Activated T-cell treated with anti-CD3 and anti-CD28 coated beads, Interleukin-2, amount 50 U/mL, for 24 hours (primary cell): ENCODE data around the gene DYRK3.
A peak's percentile ranks its signal among the peaks of the same experiment; 100 is the strongest.

Source experiments
- DNase-seq: peaks from one replicate; pipeline ENCODE4 v3.0.0-alpha.2; 2020
- H3K27ac Mint-ChIP-seq: 2 replicates; pipeline ENCODE4 v1.8.0; 2020; ENCODE audit warnings: mild to moderate bottlenecking, mixed read lengths
- H3K27me3 Mint-ChIP-seq: 2 replicates; pipeline ENCODE4 v1.8.0; 2020; ENCODE audit warnings: mixed read lengths
- H3K36me3 Mint-ChIP-seq: 2 replicates; pipeline ENCODE4 v1.8.0; 2020; ENCODE audit warnings: low read depth, mixed read lengths
- H3K4me1 Mint-ChIP-seq: 2 replicates; pipeline ENCODE4 v1.8.0; 2020; ENCODE audit warnings: low read depth, mixed read lengths
- H3K4me3 Mint-ChIP-seq: 2 replicates; pipeline ENCODE4 v1.8.0; 2020; ENCODE audit warnings: mild to moderate bottlenecking, moderate library complexity, mixed read lengths
- H3K9me3 Mint-ChIP-seq: 2 replicates; pipeline ENCODE4 v1.8.0; 2020; ENCODE audit warnings: mixed read lengths

DYRK3 gene

DNA sequence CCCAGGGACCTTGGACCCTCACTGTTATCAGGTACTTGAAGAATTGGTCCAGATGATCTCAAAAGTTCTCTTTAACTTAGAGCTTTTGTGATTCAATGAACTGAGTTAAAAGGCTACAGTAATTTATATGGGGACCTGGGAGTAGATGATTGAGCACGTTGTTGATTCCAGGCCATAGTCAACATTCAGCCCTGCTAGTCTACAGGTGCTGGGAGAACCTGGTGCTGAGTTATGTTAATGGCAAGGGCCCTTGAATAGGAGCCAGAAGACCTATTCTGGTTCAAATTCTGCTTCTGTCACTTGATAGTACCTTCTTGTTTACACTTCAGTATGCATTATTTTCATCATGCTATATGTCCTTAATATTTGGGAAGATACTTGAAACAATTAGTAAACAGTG lies 11.2 kb downstream of the DYRK3 start:
- H3K27me3 Mint-ChIP-seq, result no peaks in the 10 kb centered on the region
- H3K27ac Mint-ChIP-seq, result no peak overlapping the region
- peaks cover 30% of the 10 kb centered on the region for H3K36me3 Mint-ChIP-seq
- no peaks in the 10 kb centered on the region for H3K4me1 Mint-ChIP-seq
- no peaks in the 10 kb centered on the region for H3K9me3 Mint-ChIP-seq
- DNase-seq, result no peak
- H3K4me3 Mint-ChIP-seq, result no peak overlapping the region

DNA sequence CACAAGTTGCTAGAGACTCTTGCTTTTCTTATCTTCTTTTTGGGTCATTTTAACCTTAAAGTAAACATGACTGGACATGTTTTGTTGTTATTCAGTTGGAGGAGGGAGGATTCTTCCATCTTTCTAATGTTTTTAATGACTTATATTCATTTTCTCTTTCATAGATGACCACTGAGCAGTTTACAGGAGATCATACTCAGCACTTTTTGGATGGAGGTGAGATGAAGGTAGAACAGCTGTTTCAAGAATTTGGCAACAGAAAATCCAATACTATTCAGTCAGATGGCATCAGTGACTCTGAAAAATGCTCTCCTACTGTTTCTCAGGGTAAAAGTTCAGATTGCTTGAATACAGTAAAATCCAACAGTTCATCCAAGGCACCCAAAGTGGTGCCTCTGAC lies 11.9 kb downstream of the DYRK3 start:
- no peak for DNase-seq
- H3K27ac Mint-ChIP-seq, result no peak overlapping the region
- peaks cover 32% of the 10 kb centered on the region for H3K36me3 Mint-ChIP-seq
- no peaks in the 10 kb centered on the region for H3K4me1 Mint-ChIP-seq
- H3K9me3 Mint-ChIP-seq, result no peaks in the 10 kb centered on the region
- H3K4me3 Mint-ChIP-seq, result no peak overlapping the region
- no peaks in the 10 kb centered on the region for H3K27me3 Mint-ChIP-seq

DNA sequence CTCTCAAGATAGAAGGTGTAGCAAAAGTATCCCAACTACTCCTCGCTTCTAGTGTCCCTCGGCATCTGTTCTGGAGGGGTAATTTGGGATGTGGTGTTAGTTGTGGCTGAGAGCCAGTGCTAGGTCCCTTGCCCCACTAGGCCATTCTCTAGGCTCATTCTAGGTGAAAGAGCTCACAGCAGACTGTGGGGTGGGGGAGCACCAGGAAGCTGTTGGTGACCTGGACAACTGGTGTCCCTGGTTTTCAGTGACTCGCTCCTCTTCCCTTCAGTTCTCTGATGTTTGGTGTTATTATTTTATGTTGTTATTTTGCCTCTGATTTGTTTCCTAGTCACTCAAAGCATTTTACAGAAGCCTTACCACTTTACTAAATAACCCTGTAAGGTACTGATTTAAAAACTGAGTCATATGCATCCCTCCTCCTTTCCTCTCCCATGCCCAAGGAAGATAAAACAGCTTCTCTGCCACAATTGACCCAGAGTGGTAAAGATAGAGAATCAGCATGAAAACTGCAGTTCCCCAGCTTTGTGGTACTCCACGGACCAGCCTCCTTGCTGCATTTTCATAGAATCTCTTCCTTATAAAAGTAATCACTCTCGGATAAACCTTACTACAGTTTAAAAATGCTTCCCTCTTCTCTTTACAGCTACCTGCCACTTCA lies 14.1 kb downstream of the DYRK3 start:
- no peaks in the 10 kb centered on the region for H3K27me3 Mint-ChIP-seq
- no peak overlapping the region for H3K27ac Mint-ChIP-seq
- peaks cover 26% of the 10 kb centered on the region for H3K36me3 Mint-ChIP-seq
- no peaks in the 10 kb centered on the region for H3K9me3 Mint-ChIP-seq
- H3K4me3 Mint-ChIP-seq, result no peak overlapping the region
- no peak for DNase-seq
- no peaks in the 10 kb centered on the region for H3K4me1 Mint-ChIP-seq

DNA sequence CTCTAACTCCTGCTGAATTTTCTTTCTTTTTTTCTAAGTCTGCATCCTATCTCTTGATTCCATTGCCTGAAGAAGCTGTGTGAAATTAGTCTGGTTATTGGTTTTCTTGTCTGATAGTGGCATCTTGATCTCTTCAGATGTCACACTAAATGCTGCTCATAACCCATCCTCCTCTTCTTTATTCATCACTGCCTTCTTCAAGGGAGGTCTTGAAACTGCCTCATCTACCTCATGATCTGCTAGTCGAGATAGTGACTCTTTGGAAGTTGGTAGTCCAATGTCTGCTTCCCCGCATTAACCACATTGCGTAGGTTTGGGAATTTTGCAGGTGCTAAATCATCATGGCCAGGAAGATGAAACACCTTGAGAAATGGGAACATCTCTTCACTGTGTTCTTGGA lies 15.7 kb downstream of the DYRK3 start:
- Mint-ChIP-seq H3K4me1 (no peaks in the 10 kb centered on the region), H3K27me3 (no peaks in the 10 kb centered on the region), H3K36me3 (peaks cover 26% of the 10 kb centered on the region), H3K9me3 (no peaks in the 10 kb centered on the region), H3K4me3 (no peak overlapping the region), H3K27ac (no peak overlapping the region)
- no peak for DNase-seq

DNA sequence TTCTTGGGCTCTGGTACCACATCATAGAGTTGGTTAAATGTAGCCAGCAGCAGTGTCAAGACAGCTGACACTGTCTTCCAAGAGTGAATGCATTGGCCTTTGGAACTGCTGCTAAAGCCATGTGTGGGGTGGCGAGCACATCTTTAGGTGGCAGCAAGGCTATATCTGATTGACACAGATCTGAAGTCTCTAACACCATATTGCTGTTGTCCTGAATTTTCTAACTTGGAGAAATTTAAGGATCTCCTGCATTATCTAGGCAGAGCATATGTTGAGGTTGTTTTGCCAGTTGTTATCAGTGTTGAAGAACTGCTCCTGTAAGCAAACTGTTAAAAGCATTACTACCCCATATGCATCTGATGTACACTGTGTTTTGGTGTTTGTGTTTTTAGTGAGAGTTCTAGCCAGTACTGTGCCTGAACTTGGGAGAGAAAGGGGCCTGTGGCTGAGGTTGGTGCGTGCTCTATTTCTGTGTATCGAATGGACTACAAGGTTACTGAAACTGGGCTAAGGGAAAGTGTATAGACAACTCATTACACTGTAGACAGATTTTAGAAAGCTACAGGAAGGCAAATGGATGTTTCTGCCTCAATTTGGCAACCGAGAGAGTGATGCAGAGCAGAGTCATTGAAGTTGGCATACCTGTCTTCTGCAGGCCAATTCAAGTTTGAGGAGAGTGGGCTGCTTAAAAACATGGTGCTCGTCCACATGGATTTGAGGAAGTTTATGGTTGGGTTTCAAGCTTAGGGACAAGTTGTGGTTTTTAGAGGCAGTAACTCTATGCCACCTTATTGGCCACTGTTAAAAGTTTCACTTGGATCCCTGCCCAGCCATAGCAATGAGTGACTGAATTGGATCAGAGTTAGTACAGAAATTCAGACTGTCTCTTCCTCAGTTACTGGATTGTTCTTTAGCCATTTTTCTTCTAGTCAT lies 16.9 kb downstream of the DYRK3 start:
- Mint-ChIP-seq H3K4me1 (no peaks in the 10 kb centered on the region), H3K36me3 (peaks cover 22% of the 10 kb centered on the region), H3K27ac (no peak overlapping the region), H3K27me3 (peaks cover 7% of the 10 kb centered on the region), H3K4me3 (no peak overlapping the region), H3K9me3 (no peaks in the 10 kb centered on the region)
- no peak for DNase-seq

DNA sequence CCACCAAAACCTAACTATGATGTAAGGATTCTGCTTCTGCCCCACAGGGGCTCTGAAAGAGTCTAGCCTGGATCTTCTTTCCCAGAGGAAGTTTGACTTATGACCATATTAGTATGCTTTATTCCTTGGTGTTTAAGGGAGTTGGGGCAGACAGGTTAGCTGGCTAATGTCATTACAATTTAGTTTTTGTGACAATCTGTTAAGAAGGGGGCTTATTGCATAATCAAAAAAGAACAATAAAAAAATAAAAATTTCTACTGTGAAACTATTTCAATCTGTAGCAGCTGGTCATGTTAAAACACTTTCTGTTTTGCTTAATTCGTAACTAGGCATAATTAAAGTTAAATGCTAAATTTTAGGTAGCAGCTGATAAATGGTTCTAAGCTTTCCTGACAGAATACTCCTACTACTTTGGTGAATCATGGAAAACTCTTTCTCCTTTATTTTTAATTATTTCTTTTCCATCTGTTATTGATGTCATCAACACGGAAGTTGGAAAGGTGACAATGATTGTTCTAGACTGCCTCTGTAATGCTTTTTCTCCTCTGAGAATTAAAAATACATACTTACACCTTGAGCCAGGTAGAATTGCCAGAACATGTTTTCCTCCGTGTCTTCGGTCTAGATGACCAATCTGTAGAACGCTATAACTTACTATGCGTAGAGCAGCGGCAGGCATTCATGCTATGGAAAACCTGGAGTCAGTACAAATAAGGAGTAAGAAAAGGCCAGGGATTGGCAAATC lies 18.6 kb downstream of the DYRK3 start:
- H3K4me3 Mint-ChIP-seq, result no peak overlapping the region
- H3K36me3 Mint-ChIP-seq, result peaks cover 10% of the 10 kb centered on the region
- no peak overlapping the region for H3K27ac Mint-ChIP-seq
- H3K27me3 Mint-ChIP-seq, result peaks cover 24% of the 10 kb centered on the region
- DNase-seq, result no peak
- H3K9me3 Mint-ChIP-seq, result no peaks in the 10 kb centered on the region
- H3K4me1 Mint-ChIP-seq, result peaks cover 11% of the 10 kb centered on the region

DNA sequence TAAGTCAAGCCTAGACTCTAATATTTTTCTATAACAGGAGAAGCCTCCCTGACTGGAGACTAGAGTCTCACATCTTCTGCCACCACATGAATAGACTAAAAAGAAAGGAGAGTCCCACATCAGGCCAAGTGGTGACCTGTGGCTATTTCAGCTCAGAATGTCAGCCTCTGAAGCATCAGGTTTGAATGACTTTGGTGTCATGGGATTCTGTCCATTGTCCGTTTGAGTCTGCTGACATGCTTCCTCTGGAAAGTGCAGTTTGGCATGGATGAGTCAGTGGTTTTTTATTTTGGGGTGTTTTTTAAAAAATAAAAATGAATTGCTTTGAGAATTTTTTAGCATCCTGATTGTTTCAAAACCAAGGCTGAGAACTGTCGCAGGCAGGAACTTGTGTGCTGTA lies 19.5 kb downstream of the DYRK3 start:
- no peak for DNase-seq
- H3K36me3 Mint-ChIP-seq, result peaks cover 3% of the 10 kb centered on the region
- H3K4me3 Mint-ChIP-seq, result no peak overlapping the region
- no peak overlapping the region for H3K27ac Mint-ChIP-seq
- H3K4me1 Mint-ChIP-seq, result peaks cover 11% of the 10 kb centered on the region
- H3K9me3 Mint-ChIP-seq, result no peaks in the 10 kb centered on the region
- H3K27me3 Mint-ChIP-seq, result peaks cover 32% of the 10 kb centered on the region

DNA sequence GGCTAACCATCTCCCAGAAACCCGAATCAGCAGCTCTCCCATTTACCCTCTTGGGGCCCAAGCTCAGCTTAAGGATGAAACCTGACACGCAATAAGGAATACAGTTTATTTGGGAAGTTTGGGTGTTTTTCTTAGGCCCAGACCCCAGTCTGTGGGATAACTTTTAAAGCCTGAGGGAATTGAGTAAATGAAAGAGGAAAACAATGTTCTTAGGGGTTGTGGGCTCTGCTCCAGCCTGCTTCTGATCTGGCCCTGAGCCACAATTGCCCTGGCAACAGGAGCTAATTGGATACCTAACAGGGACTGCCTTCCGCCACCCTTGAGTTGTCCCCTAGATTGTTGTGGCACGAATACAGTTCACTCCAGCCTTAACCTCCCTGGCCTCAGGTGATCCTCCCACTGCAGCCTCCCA lies 20.1 kb downstream of the DYRK3 start:
- DNase-seq, result no peak
- H3K4me3 Mint-ChIP-seq, result no peak overlapping the region

DNA sequence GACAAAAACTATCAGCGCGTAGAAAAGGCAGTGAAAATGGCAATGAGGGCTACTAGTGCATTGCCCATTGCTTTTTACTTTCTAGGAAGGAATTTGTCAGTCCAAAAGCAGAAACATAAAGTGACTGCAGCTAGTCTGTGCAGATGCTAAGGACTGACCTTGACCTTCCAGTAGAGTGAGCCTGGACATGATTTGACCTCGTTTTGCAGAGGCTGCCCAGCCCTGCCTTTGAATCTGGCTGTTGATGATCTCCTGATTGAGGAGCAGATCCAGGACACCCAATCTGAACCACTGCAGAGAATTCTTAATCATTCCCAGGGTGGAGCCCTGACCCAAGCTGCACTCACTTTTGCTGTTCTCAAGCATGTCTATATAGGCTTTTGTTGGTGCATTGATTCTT lies 21.6 kb downstream of the DYRK3 start:
- no peak for DNase-seq
- no peak overlapping the region for H3K27ac Mint-ChIP-seq

More for the DNA sequence above, 20.1 kb downstream of the DYRK3 start:
- H3K27me3 Mint-ChIP-seq, result peaks cover 36% of the 10 kb centered on the region
- peaks cover 11% of the 10 kb centered on the region for H3K4me1 Mint-ChIP-seq
- no peaks in the 10 kb centered on the region for H3K9me3 Mint-ChIP-seq
- peaks cover 2% of the 10 kb centered on the region for H3K36me3 Mint-ChIP-seq
- H3K27ac Mint-ChIP-seq, result no peak overlapping the region

DNA sequence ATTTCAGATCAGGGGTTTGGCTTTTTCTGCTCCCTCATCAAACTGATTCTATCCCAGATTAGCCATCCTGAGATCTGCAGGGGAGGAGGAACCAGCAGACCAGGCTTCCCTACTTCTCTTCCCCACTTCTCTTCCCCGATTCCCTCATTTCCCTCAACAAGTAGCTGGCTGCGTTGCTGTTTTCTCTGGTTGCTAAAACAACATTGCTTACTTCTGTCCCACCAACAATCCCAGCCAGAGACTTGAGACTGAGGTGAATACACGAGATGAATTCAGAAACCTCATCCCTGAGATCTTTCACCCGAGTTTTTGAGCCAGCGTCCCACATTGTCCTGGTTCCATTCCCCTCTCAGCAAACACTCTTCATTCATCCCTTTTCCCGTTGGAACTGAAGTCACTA lies 22.4 kb downstream of the DYRK3 start:
- H3K4me1 Mint-ChIP-seq, result peaks cover 19% of the 10 kb centered on the region
- no peak overlapping the region for H3K4me3 Mint-ChIP-seq
- no peak for DNase-seq
- H3K9me3 Mint-ChIP-seq, result no peaks in the 10 kb centered on the region
- no peak overlapping the region for H3K27ac Mint-ChIP-seq
- peaks cover 41% of the 10 kb centered on the region for H3K27me3 Mint-ChIP-seq
- H3K36me3 Mint-ChIP-seq, result no peaks in the 10 kb centered on the region

More for the DNA sequence above, 21.6 kb downstream of the DYRK3 start:
- Mint-ChIP-seq H3K9me3 (no peaks in the 10 kb centered on the region), H3K36me3 (no peaks in the 10 kb centered on the region), H3K4me1 (peaks cover 11% of the 10 kb centered on the region), H3K27me3 (peaks cover 41% of the 10 kb centered on the region), H3K4me3 (no peak overlapping the region)

DNA sequence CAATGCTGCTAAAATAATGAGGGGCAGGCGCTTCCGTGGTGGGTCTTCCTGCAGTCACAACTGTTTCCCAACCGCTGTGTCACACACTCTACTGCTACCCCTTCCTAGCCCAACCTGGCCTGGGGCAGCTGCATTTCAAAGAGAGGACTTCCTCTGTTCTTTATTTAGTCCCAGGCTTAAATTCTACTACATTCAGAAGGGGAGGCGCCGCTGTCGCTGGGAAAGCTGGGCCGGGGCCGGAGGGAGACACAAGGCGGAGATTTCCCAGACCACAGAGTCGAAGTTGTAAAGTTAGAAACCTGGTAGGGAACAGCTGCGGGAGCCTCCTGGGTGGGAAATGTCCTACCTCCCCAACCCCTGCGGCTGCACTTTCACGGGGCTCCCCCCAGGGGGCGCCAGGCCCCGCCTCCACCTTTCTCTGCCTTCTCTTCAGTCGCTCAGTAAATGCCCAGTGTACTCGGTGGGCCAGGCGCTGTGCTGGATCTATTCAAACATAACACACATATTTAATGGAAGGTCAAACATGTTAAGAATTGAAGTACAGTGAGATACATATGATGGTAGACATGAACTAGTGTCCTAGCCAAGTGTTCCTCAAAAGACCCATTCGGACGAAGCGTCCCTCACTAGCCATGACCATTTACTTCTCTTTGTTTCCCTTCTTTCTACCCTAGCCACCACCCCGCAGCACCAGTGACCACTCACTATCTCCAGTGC lies 23.1 kb downstream of the DYRK3 start:
- H3K36me3 Mint-ChIP-seq, result no peaks in the 10 kb centered on the region
- no peak overlapping the region for H3K4me3 Mint-ChIP-seq

DNA sequence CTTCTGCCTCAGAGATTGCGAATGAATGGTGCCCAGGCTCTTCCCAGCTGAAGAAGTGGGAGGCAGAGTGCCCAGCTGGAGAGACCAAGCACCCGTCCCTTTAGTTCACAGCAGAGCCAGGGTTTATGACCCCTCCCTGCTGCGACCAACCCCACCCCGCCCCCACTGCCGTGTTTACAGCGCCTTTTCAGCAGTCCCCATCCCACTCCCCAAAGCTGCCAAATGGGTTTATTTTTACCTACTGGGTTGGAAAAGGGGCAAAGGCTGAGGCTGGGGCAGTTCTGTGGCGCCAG lies 23.6 kb downstream of the DYRK3 start:
- peaks cover 41% of the 10 kb centered on the region for H3K27me3 Mint-ChIP-seq

More for the DNA sequence above, 23.1 kb downstream of the DYRK3 start:
- Mint-ChIP-seq H3K27me3 (peaks cover 41% of the 10 kb centered on the region), H3K4me1 (peaks cover 26% of the 10 kb centered on the region), H3K27ac (no peak overlapping the region), H3K9me3 (no peaks in the 10 kb centered on the region)
- DNase-seq, result peak; percentile 60

DNA sequence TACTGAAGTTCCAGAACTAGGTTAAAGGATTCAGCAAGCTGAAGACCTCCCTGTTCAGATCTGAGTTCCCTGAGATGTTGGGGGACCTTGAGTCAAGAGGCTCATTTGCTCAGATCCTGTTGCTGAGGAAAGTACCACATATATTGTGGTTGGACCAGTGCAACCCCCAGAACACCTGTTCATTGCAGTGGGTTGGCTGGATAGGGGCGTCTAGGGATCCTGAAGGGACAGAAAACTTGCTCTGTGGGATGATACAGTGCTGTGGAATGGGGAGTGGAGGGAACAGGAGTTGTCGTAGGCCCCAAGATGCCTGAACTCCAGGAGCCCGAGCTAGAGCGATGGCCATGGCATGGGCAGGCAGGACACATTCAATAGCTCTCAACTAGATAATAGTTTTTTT lies 24.8 kb downstream of the DYRK3 start:
- H3K27ac Mint-ChIP-seq, result no peak overlapping the region
- peaks cover 41% of the 10 kb centered on the region for H3K27me3 Mint-ChIP-seq
- DNase-seq, result no peak
- peaks cover 32% of the 10 kb centered on the region for H3K4me1 Mint-ChIP-seq
- H3K36me3 Mint-ChIP-seq, result no peaks in the 10 kb centered on the region
- H3K4me3 Mint-ChIP-seq, result no peak overlapping the region
- no peaks in the 10 kb centered on the region for H3K9me3 Mint-ChIP-seq

More for the DNA sequence above, 23.6 kb downstream of the DYRK3 start:
- Mint-ChIP-seq H3K36me3 (no peaks in the 10 kb centered on the region), H3K4me3 (no peak overlapping the region), H3K4me1 (peaks cover 30% of the 10 kb centered on the region), H3K27ac (no peak overlapping the region), H3K9me3 (no peaks in the 10 kb centered on the region)
- no peak for DNase-seq

DNA sequence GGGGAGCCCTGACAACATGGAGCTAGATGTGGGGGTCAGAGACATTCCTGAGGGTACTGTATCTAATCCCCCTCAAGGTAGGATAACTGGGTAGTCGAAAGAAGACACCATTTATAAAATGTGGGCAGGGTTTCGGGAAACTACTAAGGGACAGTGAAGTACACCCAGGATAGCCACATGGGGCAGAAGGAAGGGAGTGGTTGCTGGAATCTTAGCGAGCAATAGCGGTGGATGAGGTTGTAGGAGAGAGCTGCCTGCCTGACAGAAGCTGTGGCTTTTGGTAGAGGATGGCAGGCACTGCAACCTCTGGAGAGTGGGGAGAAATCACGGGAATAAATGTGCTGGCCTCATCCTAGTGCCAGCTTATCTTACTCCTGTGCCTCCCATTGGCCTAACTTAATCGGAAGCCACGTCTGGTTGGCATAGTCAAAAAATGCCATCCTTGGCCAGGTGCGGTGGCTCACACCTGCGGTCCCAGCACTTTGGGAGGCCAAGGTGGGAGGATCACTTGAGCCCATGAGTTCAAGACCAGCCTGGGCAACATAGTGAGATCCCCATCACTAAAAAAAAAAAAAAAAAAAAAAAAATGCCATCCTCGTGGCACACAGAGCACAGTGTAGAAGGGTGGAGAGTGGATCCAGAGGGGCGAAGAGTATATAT lies 26.0 kb downstream of the DYRK3 start:
- H3K27me3 Mint-ChIP-seq, result peaks cover 41% of the 10 kb centered on the region

More for the DNA sequence above, 26.0 kb downstream of the DYRK3 start:
- peaks cover 32% of the 10 kb centered on the region for H3K4me1 Mint-ChIP-seq
- H3K36me3 Mint-ChIP-seq, result no peaks in the 10 kb centered on the region
- no peaks in the 10 kb centered on the region for H3K9me3 Mint-ChIP-seq
- DNase-seq, result no peak
- no peak overlapping the region for H3K27ac Mint-ChIP-seq
- no peak overlapping the region for H3K4me3 Mint-ChIP-seq
